ENCODE data around the gene NCK2.

Gene NCK2

DNA sequence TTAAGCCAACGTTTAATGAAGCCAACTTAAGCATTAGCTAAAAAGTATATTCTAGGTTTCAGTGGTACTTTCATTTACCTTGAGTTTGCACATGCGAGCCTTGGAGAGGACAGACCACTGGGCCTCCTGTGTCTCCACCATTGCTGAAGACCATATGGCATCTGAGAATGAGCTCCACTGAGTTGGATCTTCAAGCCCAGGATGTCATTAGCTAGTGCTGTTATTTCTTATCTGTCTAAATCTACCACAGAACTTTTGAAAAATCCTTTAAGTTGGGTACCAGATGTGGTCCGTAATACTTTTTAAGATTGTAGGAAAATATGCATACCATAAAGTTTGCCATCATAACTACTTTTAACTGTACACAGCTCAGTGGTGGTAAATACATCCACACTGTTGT, 161.8 kb downstream of the NCK2 start:
- H3K14ac ChIP-seq (ENCODE audit: low read length in 2 of 2), result no peak overlapping the region
- H2BK15ac ChIP-seq (ENCODE audit: low read depth, poor library complexity, severe bottlenecking), result no peak overlapping the region
- no peak for DNase-seq
- H3K4me1 ChIP-seq (ENCODE audit: control insufficient read depth, insufficient read depth, low read depth, low read length), result no peaks in the 10 kb centered on the region
- WGBS, result 87% methylated on average over 2 of the region's 3 CpGs
- H4K91ac ChIP-seq (ENCODE audit: low read length), result no peak overlapping the region
- H3K18ac ChIP-seq (ENCODE audit: low read depth in 1 of 2, low read length in 2 of 2), result no peak overlapping the region
- H3K79me1 ChIP-seq (replicated peaks; ENCODE audit: low read length, poor library complexity, severe bottlenecking), result no peaks in the 10 kb centered on the region
- H3K27ac ChIP-seq (ENCODE audit: low read length, poor library complexity, severe bottlenecking), result no peak overlapping the region
- no peak overlapping the region for H3K4me2 ChIP-seq (ENCODE audit: low read length, poor library complexity, severe bottlenecking)
- peaks cover 0 to 2% of the 10 kb centered on the region in 2 experiments for H3K36me3 ChIP-seq (ENCODE audit: control insufficient read depth in 1 of 2, insufficient read depth in 2 of 2, low read depth in 1 of 2, low read length in 2 of 2)
- no peaks in the 10 kb centered on the region for H3K27me3 ChIP-seq (ENCODE audit: control insufficient read depth in 1 of 2, insufficient read depth in 1 of 2, low read length in 2 of 2)
- H3K23ac ChIP-seq (ENCODE audit: low read length in 2 of 2), result no peak overlapping the region
- no peak overlapping the region for H3K4ac ChIP-seq (ENCODE audit: low read depth in 1 of 2, low read length in 2 of 2)
- H2BK5ac ChIP-seq (ENCODE audit: low read depth, low read length, poor library complexity, severe bottlenecking), result no peak overlapping the region
- no peak overlapping the region for H2BK12ac ChIP-seq (ENCODE audit: low read length in 2 of 2)
- H3K9me3 ChIP-seq (ENCODE audit: control insufficient read depth, low read length), result no peaks in the 10 kb centered on the region
- H3K4me3 ChIP-seq (ENCODE audit: insufficient read depth in 1 of 2, low read depth in 1 of 2, low read length in 2 of 2), result no peak overlapping the region
- no peak overlapping the region for H2AFZ ChIP-seq (ENCODE audit: low read depth, low read length)
- H3K9ac ChIP-seq (ENCODE audit: low read length), result no peak overlapping the region
- no peak overlapping the region for H2AK5ac ChIP-seq (ENCODE audit: low read length, severe bottlenecking)
- H4K8ac ChIP-seq (ENCODE audit: low read length), result no peak overlapping the region
- H2BK120ac ChIP-seq (ENCODE audit: low read depth, low read length), result no peak overlapping the region

DNA sequence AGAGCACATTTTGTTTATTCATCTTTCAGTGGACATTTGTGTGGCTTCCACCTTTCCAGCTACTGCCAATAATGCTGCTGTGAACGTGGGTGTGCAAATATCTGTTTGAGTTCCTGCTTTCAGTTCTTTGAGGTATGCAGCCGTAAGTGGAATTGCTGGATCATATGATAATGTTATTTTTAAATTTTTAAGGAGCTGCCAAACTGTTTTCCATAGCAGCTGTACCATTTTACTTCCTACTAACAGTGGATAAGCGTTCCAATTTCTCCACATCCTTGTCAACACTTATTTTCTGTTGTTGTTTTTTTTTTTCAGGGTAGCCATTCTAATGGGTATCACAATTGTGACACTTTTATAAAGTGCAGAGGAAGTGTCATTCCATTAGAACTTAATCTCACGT, 162.5 kb downstream of the NCK2 start:
- 73% methylated on average over 2 of the region's 4 CpGs for WGBS
- Histone ChIP-seq H2AK5ac (ENCODE audit: low read length, severe bottlenecking) (no peak overlapping the region), H2BK12ac (ENCODE audit: low read length in 2 of 2) (no peak overlapping the region), H2BK120ac (ENCODE audit: low read depth, low read length) (no peak overlapping the region), H4K8ac (ENCODE audit: low read length) (no peak overlapping the region), H3K4me2 (ENCODE audit: low read length, poor library complexity, severe bottlenecking) (no peak overlapping the region), H3K4me3 (ENCODE audit: insufficient read depth in 1 of 2, low read depth in 1 of 2, low read length in 2 of 2) (no peak overlapping the region), H3K18ac (ENCODE audit: low read depth in 1 of 2, low read length in 2 of 2) (no peak overlapping the region), H2BK15ac (ENCODE audit: low read depth, poor library complexity, severe bottlenecking) (no peak overlapping the region), H3K23ac (ENCODE audit: low read length in 2 of 2) (no peak overlapping the region), H3K4me1 (ENCODE audit: control insufficient read depth, insufficient read depth, low read depth, low read length) (no peaks in the 10 kb centered on the region), H3K9ac (ENCODE audit: low read length) (no peak overlapping the region), H3K79me1 (replicated peaks; ENCODE audit: low read length, poor library complexity, severe bottlenecking) (no peaks in the 10 kb centered on the region), H3K9me3 (ENCODE audit: control insufficient read depth, low read length) (no peaks in the 10 kb centered on the region), H3K4ac (ENCODE audit: low read depth in 1 of 2, low read length in 2 of 2) (no peak overlapping the region), H3K27me3 (ENCODE audit: control insufficient read depth in 1 of 2, insufficient read depth in 1 of 2, low read length in 2 of 2) (no peaks in the 10 kb centered on the region), H4K91ac (ENCODE audit: low read length) (no peak overlapping the region), H3K36me3 (ENCODE audit: control insufficient read depth in 1 of 2, insufficient read depth in 2 of 2, low read depth in 1 of 2, low read length in 2 of 2) (no peaks in the 10 kb centered on the region), H3K14ac (ENCODE audit: low read length in 2 of 2) (no peak overlapping the region), H2BK5ac (ENCODE audit: low read depth, low read length, poor library complexity, severe bottlenecking) (no peak overlapping the region), H3K27ac (ENCODE audit: low read length, poor library complexity, severe bottlenecking) (no peak overlapping the region), H2AFZ (ENCODE audit: low read depth, low read length) (no peak overlapping the region)
- no peak for DNase-seq

DNA sequence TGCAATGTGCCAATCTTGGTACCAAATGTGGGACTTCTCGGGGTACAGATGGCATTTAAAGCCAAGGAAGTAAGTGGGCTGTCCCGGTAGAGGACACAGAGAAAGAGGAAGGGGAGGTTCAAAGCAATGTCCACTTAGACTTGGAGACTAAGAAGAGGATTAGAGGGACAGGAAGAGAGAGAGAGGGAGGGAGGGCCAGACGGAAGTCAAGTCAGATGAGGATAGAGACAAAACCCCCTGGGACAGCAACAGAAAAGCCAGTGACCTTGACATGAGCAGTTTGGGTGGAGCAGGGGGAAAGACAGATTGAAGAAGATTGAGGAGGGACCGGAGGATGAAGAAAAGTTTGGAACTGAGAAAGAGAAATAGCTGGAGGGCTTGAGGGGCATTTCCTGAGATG, 164.5 kb downstream of the NCK2 start:
- Histone ChIP-seq H3K9ac (ENCODE audit: low read length) (no peak overlapping the region), H2AFZ (ENCODE audit: low read depth, low read length) (no peak overlapping the region), H3K36me3 (ENCODE audit: control insufficient read depth in 1 of 2, insufficient read depth in 2 of 2, low read depth in 1 of 2, low read length in 2 of 2) (no peaks in the 10 kb centered on the region), H3K4me1 (ENCODE audit: control insufficient read depth, insufficient read depth, low read depth, low read length) (no peaks in the 10 kb centered on the region), H3K27me3 (ENCODE audit: control insufficient read depth in 1 of 2, insufficient read depth in 1 of 2, low read length in 2 of 2) (no peaks in the 10 kb centered on the region), H2BK120ac (ENCODE audit: low read depth, low read length) (no peak overlapping the region), H3K9me3 (ENCODE audit: control insufficient read depth, low read length) (peaks cover 7% of the 10 kb centered on the region), H2BK12ac (ENCODE audit: low read length in 2 of 2) (no peak overlapping the region), H3K23ac (ENCODE audit: low read length in 2 of 2) (no peak overlapping the region), H3K4me2 (ENCODE audit: low read length, poor library complexity, severe bottlenecking) (no peak overlapping the region), H3K4ac (ENCODE audit: low read depth in 1 of 2, low read length in 2 of 2) (no peak overlapping the region), H4K8ac (ENCODE audit: low read length) (no peak overlapping the region), H4K91ac (ENCODE audit: low read length) (no peak overlapping the region), H2BK15ac (ENCODE audit: low read depth, poor library complexity, severe bottlenecking) (no peak overlapping the region), H3K79me1 (replicated peaks; ENCODE audit: low read length, poor library complexity, severe bottlenecking) (no peaks in the 10 kb centered on the region), H3K14ac (ENCODE audit: low read length in 2 of 2) (no peak overlapping the region), H2AK5ac (ENCODE audit: low read length, severe bottlenecking) (no peak overlapping the region), H3K27ac (ENCODE audit: low read length, poor library complexity, severe bottlenecking) (no peak overlapping the region), H3K4me3 (ENCODE audit: insufficient read depth in 1 of 2, low read depth in 1 of 2, low read length in 2 of 2) (no peak overlapping the region), H3K18ac (ENCODE audit: low read depth in 1 of 2, low read length in 2 of 2) (no peak overlapping the region), H2BK5ac (ENCODE audit: low read depth, low read length, poor library complexity, severe bottlenecking) (no peak overlapping the region)
- WGBS, result 81% methylated on average over 4 of the region's 4 CpGs
- no peak for DNase-seq

DNA sequence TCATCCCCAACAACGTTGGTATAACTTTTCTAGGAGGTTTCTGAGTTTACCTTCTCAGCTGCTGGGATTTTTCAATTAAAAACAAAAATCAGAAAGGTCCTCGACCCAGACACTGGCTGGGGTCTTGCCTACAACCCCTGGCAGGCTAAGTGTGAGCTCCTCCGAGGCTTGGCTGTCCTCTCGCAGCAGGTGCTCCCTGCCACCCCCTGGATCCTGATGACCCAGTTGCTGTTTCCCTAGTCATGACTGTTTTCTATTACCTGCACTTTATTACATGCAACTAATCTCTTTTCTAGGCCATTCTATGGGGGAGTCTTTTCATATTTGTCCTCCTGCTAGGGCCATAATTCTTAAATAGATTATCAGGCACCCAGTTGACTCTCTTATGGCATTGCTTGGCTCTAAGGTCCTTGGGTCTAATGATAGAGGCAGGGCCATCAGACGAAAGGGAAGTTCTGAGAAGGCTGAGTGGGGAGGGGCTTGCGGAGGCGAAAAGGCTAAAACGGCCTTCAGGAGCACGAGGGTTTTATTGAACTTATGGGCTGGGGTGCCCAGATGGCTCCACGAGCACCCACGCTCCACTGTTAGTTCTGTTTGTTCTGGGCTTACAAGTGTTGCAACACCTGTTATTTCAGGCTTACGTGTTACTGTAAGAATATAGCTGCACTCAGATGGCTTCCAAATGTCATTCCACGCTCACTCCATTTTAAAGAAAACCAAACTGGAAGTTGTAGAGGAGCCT, 166.0 kb downstream of the NCK2 start:
- Histone ChIP-seq H3K9ac (ENCODE audit: low read length) (no peak overlapping the region), H3K23ac (ENCODE audit: low read length in 2 of 2) (no peak overlapping the region), H3K4me3 (ENCODE audit: insufficient read depth in 1 of 2, low read depth in 1 of 2, low read length in 2 of 2) (peak overlapping the region in 1 of 2 experiments; percentile 27), H3K27me3 (ENCODE audit: control insufficient read depth in 1 of 2, insufficient read depth in 1 of 2, low read length in 2 of 2) (no peaks in the 10 kb centered on the region), H3K4me1 (ENCODE audit: control insufficient read depth, insufficient read depth, low read depth, low read length) (no peaks in the 10 kb centered on the region), H3K14ac (ENCODE audit: low read length in 2 of 2) (no peak overlapping the region), H3K79me1 (replicated peaks; ENCODE audit: low read length, poor library complexity, severe bottlenecking) (no peaks in the 10 kb centered on the region), H3K36me3 (ENCODE audit: control insufficient read depth in 1 of 2, insufficient read depth in 2 of 2, low read depth in 1 of 2, low read length in 2 of 2) (no peaks in the 10 kb centered on the region), H3K4ac (ENCODE audit: low read depth in 1 of 2, low read length in 2 of 2) (no peak overlapping the region), H3K4me2 (ENCODE audit: low read length, poor library complexity, severe bottlenecking) (no peak overlapping the region), H4K8ac (ENCODE audit: low read length) (no peak overlapping the region), H3K18ac (ENCODE audit: low read depth in 1 of 2, low read length in 2 of 2) (no peak overlapping the region), H3K27ac (ENCODE audit: low read length, poor library complexity, severe bottlenecking) (no peak overlapping the region), H2BK5ac (ENCODE audit: low read depth, low read length, poor library complexity, severe bottlenecking) (no peak overlapping the region), H2BK120ac (ENCODE audit: low read depth, low read length) (no peak overlapping the region), H2BK15ac (ENCODE audit: low read depth, poor library complexity, severe bottlenecking) (no peak overlapping the region), H2BK12ac (ENCODE audit: low read length in 2 of 2) (no peak overlapping the region), H4K91ac (ENCODE audit: low read length) (no peak overlapping the region), H2AK5ac (ENCODE audit: low read length, severe bottlenecking) (no peak overlapping the region), H2AFZ (ENCODE audit: low read depth, low read length) (no peak overlapping the region), H3K9me3 (ENCODE audit: control insufficient read depth, low read length) (peaks cover 21% of the 10 kb centered on the region)
- no peak for DNase-seq
- 84% methylated on average over 11 of the region's 13 CpGs for WGBS

Data from mesenchymal stem cell (in vitro differentiated cells and primary cell).